AG09319 (cell line): ENCODE results near the gene HILPDA.

Experiments
- DNase-seq: peaks from one replicate; pipeline ENCODE4 v3.0.0-alpha.2; 2010; ENCODE audit warnings: low read depth; ENCODE audit errors: extremely low read depth
- CTCF ChIP-seq: IDR thresholded peaks from 2 replicates; pipeline ENCODE4 v1.5.1; 2011; ENCODE audit warnings: low read depth, mild to moderate bottlenecking, inconsistent platforms, low read length, moderate library complexity

The HILPDA gene

GRCh38 chr7:128409596-128410450 is 45.9 kb upstream of the HILPDA start, which contains the start of gene IMPDH1:
IMPDH1 (minus strand) TSS chr7:128409982; CDS start chr7:128409901, 81 bp downstream.
- peak; percentile 34 for DNase-seq
- TF ChIP-seq CTCF: no peak

- TF ChIP-seq CTCF: no peak
- DNase-seq: no peak
These were observed 45.3 kb upstream of the HILPDA start for GRCh38 chr7:128410451-128410753.

GRCh38 chr7:128415217-128415785 is 40.4 kb upstream of the HILPDA start:
- TF ChIP-seq CTCF: no peak
- DNase-seq: no peak

- TF ChIP-seq CTCF: no peak
- no peak for DNase-seq
These were observed 38.6 kb upstream of the HILPDA start for GRCh38 chr7:128417071-128417470.

GRCh38 chr7:128419257-128419656 is 36.4 kb upstream of the HILPDA start:
- TF ChIP-seq CTCF: no peak
- no peak for DNase-seq

- DNase-seq: no peak
- TF ChIP-seq CTCF: no peak
These were observed 34.9 kb upstream of the HILPDA start for GRCh38 chr7:128420773-128421172.

GRCh38 chr7:128421384-128421783 is 34.3 kb upstream of the HILPDA start:
- no peak for TF ChIP-seq CTCF
- DNase-seq: no peak
